Thyroid gland (tissue), 4 donors: ENCODE results near the gene GDAP1L1. TPM values are rescaled to one million over a fixed set of nuclear protein-coding genes. Genes with fewer than 3 reads are reported as not detected.

ENCODE experiments used
- DNase-seq, 2 donors: peaks; one replicate each; pipeline ENCODE4 v3.0.0-alpha.2; 2019
- H3K27ac ChIP-seq, 3 donors: fragments of 200-600 bp; sonication (generic); 1 replicate in 2 of 3; 2 replicates in 1 of 3; pipeline ENCODE4 v1.5.1; 2016 to 2019; ENCODE audit warnings: mild to moderate bottlenecking in 1 of 3, moderate library complexity in 1 of 3
- H3K27me3 ChIP-seq: fragments of 200-600 bp; sonication (generic); one replicate; pipeline ENCODE4 v1.5.1; 2019
- H3K36me3 ChIP-seq, 2 donors: fragments of 200-600 bp; sonication (generic); one replicate each; pipeline ENCODE4 v1.5.1; 2016 to 2019
- H3K4me1 ChIP-seq, 2 donors: fragments of 200-600 bp; sonication (generic); one replicate each; pipeline ENCODE4 v1.5.1; 2017 to 2019
- H3K4me3 ChIP-seq, 3 donors: fragments of 200-600 bp; sonication (generic); replicated peaks in 1 of 3; 1 replicate in 2 of 3; 2 replicates in 1 of 3; pipeline ENCODE4 v1.5.1; 2016; ENCODE audit warnings: mild to moderate bottlenecking in 1 of 3
- H3K9me3 ChIP-seq: fragments of 200-600 bp; sonication (generic); one replicate; pipeline ENCODE4 v1.5.1; 2017
- POLR2A ChIP-seq, 2 donors: fragments of 450-650 bp; IDR thresholded peaks; one replicate each; pipeline ENCODE4 v1.6.1; 2017; ENCODE audit warnings: antibody characterized with exemption in 2 of 2, mild to moderate bottlenecking in 2 of 2, moderate library complexity in 1 of 2
- WGBS, 2 donors: methylation state at CpG; one replicate each; pipeline ENCODE4 v1.1.5; 2017; 5-methylcytosine and 5-hydroxymethylcytosine counted together
- intact Hi-C: fragments of 100-400 bp; cut with DNase I; formaldehyde crosslinking; loops from one replicate; pipeline ENCODE4 v1.15.1; 2023
- total RNA-seq, 4 donors: library from RNA; depleted of rRNA; stranded (reverse); fragments of >200 nt; gene quantifications; one replicate each; pipeline ENCODE4 v1.2.3, GENCODE V29; 2016
- TF ChIP-seq, protein P1 (sequence below), 6 experiments: fragments of 200-600 bp in 3 of 6; fragments of 450-650 bp in 3 of 6; sonication (generic) in 3 of 6; IDR thresholded peaks; one replicate each; pipeline ENCODE4 v1.5.1; 2016 to 2019; ENCODE audit warnings: antibody characterized with exemption in 6 of 6, mild to moderate bottlenecking in 2 of 6, inconsistent platforms in 1 of 6, moderate library complexity in 1 of 6

Gene GDAP1L1
- total RNA-seq, 4 donors from 2014 or later: 0.29 TPM; not detected in 3

DNA sequence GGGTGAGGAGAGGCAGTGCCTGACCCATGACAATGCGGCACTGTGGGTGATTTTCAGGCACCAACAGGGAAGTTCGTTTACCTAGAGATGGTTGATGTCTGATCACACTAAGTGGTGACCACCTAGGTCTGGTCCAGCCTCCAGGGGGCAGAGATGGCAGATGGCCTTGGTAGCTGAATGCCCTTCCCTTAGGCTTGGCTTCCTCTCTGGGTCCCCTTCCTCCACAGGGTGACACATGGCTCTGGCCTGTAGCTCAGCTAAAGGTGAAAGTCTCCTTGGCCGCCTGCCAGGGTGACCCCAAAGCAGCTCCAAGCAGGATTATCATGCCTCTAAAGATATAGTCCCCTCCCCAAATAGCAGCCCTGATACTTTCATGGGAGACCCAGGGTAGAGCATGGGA lies 6.4 kb downstream of the GDAP1L1 start:
- Histone ChIP-seq H3K4me1 (no peaks in the 10 kb centered on the region), H3K27ac (no peak overlapping the region), H3K9me3 (no peaks in the 10 kb centered on the region), H3K4me3 (no peak overlapping the region), H3K36me3 (no peaks in the 10 kb centered on the region), H3K27me3 (no peaks in the 10 kb centered on the region)
- TF ChIP-seq, protein P1, sequence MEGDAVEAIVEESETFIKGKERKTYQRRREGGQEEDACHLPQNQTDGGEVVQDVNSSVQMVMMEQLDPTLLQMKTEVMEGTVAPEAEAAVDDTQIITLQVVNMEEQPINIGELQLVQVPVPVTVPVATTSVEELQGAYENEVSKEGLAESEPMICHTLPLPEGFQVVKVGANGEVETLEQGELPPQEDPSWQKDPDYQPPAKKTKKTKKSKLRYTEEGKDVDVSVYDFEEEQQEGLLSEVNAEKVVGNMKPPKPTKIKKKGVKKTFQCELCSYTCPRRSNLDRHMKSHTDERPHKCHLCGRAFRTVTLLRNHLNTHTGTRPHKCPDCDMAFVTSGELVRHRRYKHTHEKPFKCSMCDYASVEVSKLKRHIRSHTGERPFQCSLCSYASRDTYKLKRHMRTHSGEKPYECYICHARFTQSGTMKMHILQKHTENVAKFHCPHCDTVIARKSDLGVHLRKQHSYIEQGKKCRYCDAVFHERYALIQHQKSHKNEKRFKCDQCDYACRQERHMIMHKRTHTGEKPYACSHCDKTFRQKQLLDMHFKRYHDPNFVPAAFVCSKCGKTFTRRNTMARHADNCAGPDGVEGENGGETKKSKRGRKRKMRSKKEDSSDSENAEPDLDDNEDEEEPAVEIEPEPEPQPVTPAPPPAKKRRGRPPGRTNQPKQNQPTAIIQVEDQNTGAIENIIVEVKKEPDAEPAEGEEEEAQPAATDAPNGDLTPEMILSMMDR (IDR thresholded peaks at IDR 0.05): no peak
- TF ChIP-seq POLR2A (IDR thresholded peaks at IDR 0.05): no peak
- intact Hi-C loops: no loop called here
- 73 to 88% methylated on average over 2 to 3 of the region's 3 CpGs for whole genome bisulfite sequencing, 2 donors
- DNase-seq: no peak

DNA sequence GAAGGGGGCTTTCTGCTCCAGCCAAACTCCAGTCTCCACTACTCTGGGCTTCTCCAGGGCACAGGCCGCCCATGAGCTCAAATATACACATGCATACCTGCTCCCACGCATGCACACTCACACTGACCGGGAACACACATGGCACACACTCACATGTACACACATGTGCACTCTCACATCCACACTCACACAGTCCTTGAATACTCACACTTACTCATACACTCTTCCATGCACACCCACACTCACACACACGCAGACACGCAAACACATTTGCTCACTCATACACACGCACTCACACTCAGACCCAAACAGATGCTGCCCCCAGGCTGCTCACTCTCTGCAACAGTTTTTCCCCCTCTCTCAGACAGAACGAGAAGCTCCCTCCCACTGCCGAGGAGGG lies 7.0 kb downstream of the GDAP1L1 start:
- H3K4me1 ChIP-seq: no peaks in the 10 kb centered on the region
- intact Hi-C loops: no loop called here

GRCh38 chr20:44255942-44256341 lies 8.8 kb downstream of the GDAP1L1 start:
- Histone ChIP-seq H3K4me3 (no peak overlapping the region), H3K4me1 (no peaks in the 10 kb centered on the region), H3K27me3 (no peaks in the 10 kb centered on the region), H3K36me3 (no peaks in the 10 kb centered on the region), H3K27ac (no peak overlapping the region), H3K9me3 (no peaks in the 10 kb centered on the region)
- intact Hi-C loops: no loop called here
- no peak for DNase-seq
- 100% methylated on average over 1 of the region's 1 CpG for WGBS, 2 donors
- TF ChIP-seq POLR2A (IDR thresholded peaks at IDR 0.05): no peak

More for the DNA sequence above, 7.0 kb downstream of the GDAP1L1 start:
- H3K27ac ChIP-seq: no peak overlapping the region
- no peaks in the 10 kb centered on the region for H3K27me3 ChIP-seq
- WGBS, 2 donors: 81 to 84% methylated on average over 8 of the region's 8 CpGs
- TF ChIP-seq, protein P1 (IDR thresholded peaks at IDR 0.05): no peak
- no peak for TF ChIP-seq POLR2A (IDR thresholded peaks at IDR 0.05)
- no peak overlapping the region for H3K4me3 ChIP-seq
- no peak for DNase-seq
- no peaks in the 10 kb centered on the region for H3K36me3 ChIP-seq
- H3K9me3 ChIP-seq: no peaks in the 10 kb centered on the region

DNA sequence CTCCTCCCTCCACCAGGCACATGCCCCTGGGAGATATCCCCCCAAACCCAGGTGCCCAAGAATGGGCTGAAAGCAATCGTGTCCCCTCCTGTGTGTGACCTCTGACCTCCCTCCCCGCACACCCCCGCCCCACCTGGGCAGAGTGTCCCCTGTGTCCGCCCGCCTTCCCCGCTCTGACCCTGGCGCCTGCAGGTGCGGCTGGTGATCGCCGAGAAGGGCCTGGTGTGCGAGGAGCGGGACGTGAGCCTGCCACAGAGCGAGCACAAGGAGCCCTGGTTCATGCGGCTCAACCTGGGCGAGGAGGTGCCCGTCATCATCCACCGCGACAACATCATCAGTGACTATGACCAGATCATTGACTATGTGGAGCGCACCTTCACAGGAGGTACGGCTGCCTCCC lies 9.9 kb downstream of the GDAP1L1 start:
- H3K9me3 ChIP-seq: no peaks in the 10 kb centered on the region
- no peak for DNase-seq
- TF ChIP-seq, protein P1 (IDR thresholded peaks at IDR 0.05): no peak
- no peak for TF ChIP-seq POLR2A (IDR thresholded peaks at IDR 0.05)

DNA sequence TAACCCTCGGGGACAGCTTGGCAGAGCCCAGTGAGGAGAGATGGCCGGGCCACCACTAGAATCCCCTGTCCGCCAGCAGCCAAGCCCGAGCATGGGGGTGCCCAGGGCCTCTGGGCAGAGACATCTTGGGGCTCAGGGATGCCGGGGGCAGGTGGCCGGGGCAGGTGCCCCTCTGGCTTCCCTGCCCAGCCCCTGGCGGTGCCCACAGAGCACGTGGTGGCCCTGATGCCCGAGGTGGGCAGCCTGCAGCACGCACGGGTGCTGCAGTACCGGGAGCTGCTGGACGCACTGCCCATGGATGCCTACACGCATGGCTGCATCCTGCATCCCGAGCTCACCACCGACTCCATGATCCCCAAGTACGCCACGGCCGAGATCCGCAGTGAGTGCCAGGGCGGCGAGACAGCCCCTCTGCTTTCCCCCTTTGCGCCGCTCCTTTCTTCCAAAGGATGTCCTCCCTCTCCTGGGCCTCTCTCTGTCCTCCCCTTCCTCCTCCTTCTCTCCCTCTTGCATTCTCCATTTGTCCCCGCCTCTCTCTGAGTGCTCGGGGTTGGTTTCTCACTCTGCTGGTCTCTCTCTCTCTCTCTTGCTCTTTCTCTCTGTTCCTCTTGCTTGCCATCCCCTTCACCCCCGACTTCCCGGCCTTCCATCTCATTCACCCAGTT lies 11.2 kb downstream of the GDAP1L1 start:
- intact Hi-C loops: no loop called here
- Histone ChIP-seq H3K27ac (no peak overlapping the region), H3K27me3 (no peaks in the 10 kb centered on the region), H3K9me3 (no peaks in the 10 kb centered on the region), H3K4me3 (no peak overlapping the region), H3K4me1 (no peaks in the 10 kb centered on the region), H3K36me3 (no peaks in the 10 kb centered on the region)
- 84 to 90% methylated on average over 19 to 23 of the region's 28 CpGs for WGBS, 2 donors
- no peak for TF ChIP-seq POLR2A (IDR thresholded peaks at IDR 0.05)
- TF ChIP-seq, protein P1 (IDR thresholded peaks at IDR 0.05): no peak
- no peak for DNase-seq

More for the DNA sequence above, 9.9 kb downstream of the GDAP1L1 start:
- no peaks in the 10 kb centered on the region for H3K4me1 ChIP-seq
- 91 to 93% methylated on average over 15 to 20 of the region's 21 CpGs for WGBS, 2 donors
- H3K4me3 ChIP-seq: no peak overlapping the region
- no peak overlapping the region for H3K27ac ChIP-seq
- H3K36me3 ChIP-seq: no peaks in the 10 kb centered on the region
- no peaks in the 10 kb centered on the region for H3K27me3 ChIP-seq
- intact Hi-C loops: no loop called here
